CMK (cell line): Measurements from ENCODE around the gene CYBA.

ENCODE experiments used
- DNase-seq: peaks from one replicate; pipeline ENCODE4 v3.0.0-alpha.2; 2010; ENCODE audit warnings: low read depth

CYBA gene

DNA sequence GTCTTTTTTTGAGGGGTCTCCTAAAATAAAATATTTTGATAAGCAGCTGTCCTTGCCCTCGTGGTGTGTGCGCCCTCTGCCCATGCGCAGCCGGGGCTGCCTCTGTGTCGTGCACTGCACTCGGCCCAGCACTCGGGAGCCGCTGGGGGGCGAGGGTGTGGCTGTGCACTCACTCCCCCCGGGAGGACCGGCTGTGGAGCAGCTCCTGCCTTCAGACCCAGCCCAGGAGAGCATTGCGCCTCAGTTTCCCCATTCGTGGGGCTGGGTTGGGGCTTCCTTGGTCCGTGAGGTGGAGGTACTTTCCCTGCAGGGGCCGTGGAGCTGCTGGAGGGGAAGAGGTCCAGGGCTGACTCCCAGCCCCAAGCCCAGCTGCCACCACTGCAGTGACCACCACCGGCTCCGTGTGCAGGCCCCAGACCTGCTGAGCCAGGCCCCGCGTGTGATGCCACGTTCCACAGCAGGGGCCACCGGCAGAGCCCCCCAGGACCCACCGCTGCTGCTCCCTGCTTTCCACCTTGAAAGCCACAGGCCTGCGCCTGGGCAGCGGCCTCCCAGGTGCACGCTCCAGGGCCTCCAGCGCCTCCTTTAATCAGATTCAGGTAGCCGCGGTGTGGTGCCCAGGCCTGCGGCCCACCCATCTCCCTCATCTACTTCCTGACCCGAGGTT lies 18.8 kb downstream of the CYBA start:
- no peak for DNase-seq

DNA sequence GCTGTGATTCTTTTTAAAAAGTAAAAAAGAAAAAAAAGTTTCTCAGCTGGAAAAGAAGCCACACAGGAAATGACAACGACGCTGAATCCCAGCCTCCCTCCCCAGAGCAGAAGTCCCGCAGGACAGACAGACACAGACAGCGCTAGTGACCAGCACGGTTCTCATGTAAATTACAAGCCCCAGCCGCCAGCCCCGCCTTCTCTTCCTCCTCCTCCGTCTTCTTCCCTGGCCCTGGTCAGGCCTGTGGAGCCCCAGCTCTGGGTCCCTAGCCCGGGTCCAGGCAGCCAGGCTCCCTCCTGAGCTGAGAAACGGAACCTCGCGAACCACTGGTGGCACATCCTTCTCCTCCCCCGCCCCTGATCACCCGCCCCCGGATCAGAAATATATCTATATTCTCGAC lies 19.5 kb downstream of the CYBA start:
- no peak for DNase-seq

DNA sequence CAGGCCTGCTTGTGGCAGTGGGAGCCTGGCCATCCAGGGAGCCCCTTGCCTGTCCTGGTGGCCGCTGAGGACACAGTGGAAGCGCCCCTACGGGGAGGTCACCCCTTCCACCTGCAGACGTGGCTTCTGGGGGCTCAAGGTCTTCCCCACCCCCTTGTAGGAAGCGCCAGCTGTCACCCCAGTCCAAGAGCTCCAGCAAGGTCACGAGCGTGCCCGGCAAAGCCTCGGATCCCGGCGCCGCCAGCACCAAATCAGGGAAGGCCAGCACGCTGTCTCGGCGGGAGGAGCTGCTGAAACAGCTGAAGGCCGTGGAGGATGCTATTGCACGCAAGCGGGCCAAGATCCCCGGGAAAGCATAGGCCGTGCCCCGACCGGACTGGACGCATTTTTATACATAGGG lies 19.9 kb downstream of the CYBA start:
- no peak for DNase-seq

DNA sequence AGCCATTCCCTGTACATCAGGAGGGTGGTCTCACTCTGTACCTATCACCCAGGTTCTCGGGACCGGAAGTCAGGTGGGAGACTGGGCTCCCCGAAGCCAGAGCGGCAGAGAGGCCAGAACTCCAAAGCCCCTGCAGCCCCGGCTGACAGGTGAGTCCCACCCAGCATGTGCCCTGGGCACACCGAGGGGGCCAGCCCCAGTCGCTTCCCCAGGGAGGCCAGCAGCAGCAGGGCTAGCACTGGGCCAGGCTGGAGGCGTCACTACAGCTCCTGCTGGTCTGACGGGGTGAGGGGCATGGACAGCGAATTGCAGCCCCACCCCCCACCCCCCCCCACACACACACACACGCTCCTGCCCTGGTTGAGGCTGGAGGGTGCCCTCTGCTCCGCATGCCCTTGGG lies 20.4 kb downstream of the CYBA start:
- no peak for DNase-seq

DNA sequence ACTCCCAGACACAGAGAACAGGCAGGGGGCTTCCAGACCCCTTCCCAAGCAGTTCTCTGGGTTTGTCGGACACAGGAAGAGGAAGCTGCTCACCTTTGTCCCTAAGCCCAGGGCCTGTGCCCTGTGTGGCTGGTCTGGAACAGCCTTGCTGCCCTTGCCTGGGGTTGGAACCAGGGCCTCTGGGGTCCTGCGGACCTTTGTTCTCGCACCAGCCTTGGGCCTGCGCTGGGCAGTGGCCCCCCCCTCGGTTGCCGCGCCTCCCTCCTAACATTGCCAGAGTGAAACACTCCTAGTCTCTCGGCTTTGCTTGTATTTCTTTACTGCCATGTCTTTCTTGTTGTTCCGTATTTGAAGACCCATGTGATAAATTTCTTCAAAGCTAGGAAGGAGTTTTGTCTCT lies 21.0 kb downstream of the CYBA start:
- no peak for DNase-seq

DNA sequence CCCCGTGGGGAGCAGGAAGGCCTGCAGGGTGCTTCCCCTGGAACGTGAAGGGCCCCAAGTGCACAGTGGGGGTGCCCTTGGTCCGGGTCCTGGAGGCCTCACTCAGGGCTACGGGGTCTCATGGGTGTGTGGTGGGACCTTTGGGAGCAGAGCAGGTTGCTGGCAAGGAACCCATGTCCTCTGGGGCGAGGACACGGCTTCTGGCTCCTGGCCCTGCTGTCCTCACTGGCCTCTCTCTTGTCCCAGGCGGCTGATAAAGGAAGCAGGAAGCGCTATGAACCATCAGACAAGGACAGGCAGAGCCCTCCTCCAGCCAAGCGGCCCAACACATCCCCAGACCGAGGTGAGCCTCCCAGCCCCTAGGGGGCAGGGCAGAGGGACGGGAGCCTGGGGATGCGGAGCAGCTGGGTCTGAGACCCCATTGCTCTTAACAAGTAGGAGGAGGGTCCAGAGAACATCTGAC lies 22.3 kb downstream of the CYBA start:
- DNase-seq: peak; percentile 78

DNA sequence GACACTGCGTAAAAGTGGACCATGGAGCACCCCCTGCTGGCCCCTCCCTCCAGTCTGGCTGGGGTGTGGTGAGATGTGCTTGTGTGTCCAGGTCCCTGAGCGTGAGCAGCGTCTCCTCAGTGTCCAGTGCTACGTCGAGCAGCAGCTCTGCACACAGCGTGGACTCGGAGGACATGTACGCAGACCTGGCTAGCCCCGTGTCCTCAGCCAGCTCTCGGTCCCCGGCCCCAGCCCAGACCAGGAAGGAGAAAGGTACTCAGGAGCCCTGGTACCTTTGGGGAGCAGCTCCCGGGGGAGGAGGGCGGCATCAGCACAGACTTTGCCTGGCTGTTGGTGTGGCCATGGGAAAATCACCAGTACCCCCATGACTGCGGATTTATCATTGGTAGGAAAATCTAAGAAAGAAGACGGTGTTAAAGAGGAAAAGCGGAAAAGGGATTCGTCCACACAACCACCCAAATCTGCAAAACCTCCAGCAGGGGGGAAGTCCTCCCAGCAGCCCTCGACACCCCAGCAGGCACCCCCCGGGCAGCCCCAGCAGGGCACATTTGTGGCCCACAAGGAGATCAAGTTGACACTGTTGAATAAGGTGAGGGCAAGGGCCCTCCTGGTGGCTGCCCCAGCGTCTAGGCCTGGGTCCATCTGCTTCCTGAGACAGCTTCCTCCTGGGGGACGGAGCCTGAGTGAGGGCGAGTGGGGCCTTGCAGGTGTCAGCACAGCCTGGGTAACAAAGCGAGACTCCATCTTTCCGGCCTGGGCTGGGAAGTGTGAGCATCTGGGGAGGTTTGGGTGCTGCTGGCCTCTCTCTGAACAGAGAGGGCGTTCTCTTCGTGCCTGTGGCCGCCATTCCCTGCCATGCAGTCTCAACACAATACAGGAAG lies 23.1 kb downstream of the CYBA start:
- no peak for DNase-seq

DNA sequence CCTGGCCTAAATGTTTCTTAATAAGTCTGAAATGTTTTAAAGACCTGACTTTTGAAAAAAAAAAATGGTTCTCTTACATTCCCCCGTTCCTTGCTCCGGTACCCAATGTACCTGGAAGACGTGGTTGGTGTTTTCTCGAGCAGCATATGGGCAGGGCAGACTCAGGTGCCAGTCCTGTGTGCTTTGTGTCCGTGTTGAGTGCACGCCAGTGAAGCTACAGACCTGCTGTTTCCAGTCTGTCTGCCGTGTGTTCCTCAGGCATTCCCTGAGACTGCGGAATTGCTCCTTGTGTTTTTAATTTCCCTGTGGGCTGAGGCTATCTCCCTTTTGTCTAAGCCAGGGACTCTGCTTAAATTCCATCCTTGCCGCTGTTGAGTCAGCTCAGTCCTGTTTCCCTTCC lies 24.2 kb downstream of the CYBA start:
- no peak for DNase-seq

DNA sequence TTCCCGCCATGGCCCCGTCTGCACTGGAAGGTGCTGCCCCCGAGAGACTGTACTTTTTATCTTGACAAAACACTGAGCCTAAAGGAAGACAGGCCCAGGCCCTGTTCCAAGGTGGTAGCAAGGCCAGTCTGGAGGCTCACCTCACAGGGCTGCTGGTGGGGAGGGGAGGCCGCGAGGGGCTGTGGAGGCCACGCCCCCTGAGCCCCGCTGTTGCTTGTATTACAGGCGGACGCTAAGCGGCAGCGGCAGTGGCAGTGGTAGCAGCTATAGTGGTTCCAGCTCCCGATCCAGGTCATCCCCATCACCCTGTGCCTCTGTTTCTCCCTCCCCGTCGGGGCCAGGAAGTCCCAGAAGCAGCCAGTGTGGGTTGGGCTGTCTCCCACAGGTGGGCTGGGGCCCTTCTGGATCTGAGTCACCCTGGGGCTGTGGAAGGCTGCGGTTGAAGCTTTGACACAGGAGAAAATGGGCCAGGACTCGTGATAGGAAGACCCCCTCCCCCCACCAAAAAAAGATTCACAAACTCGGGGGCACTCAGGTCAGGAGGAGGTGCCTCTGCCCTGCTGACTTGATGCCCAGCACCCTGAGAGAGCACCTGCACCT lies 25.8 kb downstream of the CYBA start:
- DNase-seq: no peak

DNA sequence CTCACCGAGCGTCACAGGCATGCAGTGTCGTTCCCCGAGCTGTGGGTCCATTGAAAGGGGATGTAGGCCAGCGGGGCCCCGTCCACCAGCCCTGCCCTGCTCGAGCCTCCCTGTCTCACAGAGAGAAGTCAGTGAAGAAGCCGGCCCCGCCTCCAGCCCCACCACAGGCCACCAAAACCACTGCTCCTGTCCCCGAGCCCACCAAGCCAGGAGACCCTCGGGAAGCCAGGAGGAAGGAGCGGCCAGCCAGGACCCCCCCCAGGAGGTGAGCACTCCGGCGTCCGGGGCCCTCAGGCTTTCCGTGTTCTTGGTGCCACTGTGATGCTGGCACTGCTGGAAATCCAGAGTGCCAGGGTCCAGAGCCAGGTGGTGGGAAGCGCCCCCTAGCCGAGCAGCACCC lies 26.4 kb downstream of the CYBA start:
- no peak for DNase-seq

DNA sequence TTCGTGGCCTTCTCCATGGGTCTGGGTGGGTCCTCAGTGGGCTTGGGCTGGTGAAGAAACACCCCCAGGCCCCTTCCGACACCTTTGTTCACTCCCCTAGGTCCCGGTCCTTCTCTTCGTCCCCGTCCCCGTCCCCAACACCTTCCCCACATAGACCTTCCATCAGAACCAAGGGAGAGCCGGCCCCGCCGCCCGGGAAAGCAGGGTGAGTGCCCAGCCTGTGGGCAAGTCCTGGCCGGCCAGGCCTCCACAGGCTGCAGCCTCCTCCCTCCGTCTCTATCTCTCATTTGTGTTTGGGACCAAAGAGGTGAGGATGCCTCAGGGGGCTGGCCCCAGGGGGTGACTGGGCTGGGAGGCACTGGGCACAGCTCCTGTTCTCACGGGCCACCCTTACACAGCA lies 27.0 kb downstream of the CYBA start:
- DNase-seq: no peak

DNA sequence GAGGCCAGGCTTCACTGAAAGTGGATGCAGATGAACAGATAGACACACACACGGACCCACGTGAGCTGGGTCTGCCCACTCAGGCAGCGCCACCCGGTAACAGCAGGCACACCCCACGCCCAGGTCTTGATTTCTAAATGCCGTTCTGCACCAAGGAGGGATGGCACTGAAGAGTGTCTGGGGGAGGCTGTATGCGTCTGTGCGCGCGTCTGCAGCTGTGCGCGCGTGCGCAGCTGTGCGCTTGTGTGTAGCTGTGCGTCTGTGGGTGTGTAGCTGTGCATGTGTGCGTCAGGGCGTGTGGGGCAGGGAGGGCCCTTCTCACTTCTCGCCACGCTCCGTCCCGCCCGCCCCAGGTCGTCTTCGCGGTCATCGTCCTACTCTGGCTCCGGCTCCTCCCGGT lies 28.0 kb downstream of the CYBA start:
- no peak for DNase-seq

DNA sequence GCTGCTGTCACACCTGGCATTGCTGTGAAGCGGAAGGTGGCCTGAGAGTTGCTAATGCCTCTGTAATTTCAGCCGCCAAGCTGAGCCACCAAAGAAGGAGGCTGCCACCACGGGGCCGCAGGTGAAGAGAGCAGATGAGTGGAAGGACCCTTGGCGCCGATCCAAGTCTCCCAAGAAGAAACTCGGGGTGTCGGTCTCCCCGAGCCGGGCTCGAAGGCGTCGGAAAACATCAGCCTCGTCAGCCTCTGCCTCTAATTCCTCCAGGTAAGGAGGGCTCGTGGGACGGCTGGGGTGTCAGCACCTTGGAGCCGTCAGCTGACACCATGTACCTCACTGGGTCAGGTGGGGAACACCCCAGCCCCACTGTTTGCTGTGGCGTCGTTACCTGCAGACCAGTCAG lies 28.7 kb downstream of the CYBA start:
- no peak for DNase-seq

DNA sequence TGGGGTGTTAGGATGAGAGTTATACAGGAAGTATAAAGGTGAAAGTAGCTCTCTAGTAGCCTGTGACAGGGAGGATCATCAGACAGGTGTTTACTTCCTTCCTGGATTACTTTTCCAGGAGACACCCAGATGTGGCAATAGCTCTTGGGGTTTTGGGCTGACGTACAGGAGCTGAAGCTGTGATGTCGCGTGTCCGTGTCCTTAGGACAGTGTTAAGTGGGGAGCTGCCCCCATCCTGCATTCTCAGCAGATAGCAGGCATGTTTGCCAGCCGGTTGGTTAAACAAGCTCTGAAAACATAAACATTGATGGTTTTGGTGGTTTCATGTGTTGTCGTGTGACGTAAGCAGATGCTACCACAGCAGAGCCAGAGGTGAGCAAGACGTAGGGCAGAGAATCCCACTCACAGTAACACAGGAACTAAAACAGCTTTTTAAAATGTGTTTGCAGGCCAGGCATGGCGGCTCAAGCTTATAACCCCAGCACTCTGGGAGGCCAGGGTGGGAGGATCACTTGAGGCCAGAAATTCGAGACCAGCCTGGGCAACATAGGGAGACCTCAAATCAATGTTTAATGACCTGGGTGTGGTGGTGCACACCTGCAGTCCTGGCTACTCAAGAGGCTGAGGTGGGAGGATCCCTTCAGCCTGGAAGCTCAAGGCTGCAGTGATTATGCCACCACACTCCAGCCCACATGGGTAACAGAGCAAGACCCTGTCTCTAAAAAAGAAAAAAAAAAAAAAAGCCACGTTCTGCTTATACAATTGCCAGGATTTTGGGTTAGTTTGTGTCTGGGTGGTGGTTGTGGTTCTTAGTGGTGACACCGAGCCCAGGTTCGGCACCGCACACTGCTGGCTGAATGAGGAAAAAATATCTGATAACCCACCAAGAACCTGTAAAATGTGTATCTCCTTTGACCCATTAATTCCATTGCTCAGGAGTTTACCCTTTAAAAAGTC lies 30.7 kb downstream of the CYBA start:
- no peak for DNase-seq

DNA sequence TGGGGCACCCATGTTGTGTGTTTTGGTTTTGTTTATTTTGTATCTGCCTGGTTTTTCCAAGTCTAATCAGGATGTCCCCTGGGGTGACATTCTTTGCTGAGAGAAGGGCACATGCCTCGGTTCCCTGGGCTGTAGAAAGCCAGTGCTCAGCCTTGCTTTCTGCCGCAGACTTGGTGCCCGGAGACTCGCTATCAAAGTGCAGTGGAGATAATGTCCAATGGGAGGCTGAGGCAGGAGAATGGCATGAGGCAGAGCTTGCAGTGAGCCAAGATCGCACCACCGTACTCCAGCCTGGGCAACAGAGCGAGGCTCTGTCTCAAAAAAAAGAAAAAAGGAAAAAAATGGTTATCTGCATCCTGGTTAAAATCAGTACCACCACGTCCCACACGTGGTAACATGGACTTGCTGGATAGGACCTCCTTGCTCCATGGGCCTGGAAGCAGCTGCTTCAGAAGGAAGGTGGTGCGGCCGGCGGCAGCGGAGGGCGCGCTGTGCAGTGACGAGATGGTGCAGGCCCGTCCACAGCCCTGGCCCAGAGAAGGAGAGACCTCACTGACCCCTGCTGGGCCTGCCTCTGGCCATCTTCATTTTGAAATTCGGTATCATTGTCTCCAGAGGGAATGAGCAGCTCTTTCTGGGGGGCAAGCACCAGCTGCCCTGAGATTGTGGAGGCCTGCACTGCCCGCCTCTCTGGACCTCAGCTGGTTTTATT lies 31.7 kb downstream of the CYBA start:
- no peak for DNase-seq

DNA sequence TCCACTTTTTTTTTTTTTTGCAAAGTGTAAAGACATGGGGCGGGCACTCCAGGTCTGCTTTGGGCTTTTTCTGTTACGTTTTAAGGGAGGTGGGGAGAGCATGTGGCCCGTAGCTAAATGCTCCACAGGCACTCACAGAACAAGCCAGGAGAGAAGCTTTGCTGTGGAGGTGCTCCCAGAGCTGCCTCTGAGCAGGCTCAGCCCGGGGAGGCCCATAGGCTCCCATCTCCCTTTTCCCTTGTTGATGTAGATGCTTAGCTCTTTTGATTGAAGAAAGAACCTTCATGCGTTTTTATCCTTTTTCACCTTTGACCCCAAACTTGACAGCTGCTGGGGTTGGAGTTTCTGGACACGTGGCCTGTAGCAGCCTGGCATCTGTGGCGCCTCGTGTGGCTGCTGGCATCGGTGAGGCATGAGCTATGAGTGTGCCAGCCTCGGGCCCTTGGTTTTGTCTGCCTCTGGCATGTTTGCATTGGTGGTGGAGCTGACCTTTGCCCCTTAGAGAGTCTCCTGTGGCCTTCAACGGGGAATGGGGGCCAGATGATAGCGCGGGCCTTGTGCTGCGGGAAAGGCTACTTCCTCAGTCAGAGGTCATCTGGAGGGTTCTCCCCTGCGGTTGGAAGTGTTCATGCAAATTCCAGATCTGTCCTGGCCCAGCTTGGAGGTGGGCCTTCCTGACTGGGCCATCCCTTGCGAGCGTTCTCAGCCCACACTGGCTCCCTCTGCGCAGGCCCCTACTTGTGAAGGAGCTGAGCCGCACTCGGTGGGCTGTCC lies 32.5 kb downstream of the CYBA start:
- no peak for DNase-seq

DNA sequence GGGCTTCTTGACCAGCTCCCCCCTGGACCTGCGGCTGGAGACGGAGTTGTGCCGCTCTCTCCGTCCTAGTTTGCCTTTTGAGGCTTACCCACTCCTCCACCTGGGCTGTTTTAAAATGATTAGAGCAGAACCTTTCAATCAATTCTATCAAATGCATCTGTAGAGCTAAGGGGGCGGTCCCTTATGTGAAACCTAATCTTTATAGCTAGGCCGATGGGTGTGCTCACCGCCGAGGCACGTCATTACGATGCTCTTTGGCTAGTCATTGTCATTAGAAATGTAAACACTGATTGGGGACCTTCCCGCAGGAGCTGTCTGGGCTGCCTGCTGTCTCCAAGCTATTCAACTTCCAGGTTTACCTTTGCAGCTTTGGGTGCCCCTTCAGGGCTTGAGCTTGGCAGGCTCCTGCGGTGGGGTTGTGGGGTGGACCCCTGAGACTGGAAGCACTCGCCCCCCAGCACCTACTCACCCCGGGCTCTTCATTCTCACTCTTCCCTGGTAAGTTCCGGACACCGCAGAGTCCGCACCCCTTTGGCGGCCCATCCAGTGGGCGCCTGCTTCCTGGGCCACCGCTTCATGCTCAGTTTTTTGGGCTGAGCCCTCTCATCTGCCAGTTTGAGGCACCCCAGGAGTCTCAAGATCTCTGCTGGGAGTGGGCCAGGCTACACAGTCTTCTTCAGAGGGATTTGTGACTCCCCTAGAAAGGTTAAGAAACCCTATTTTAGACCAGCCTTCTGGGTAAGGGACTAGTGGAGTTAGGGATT lies 33.4 kb downstream of the CYBA start:
- DNase-seq: no peak

DNA sequence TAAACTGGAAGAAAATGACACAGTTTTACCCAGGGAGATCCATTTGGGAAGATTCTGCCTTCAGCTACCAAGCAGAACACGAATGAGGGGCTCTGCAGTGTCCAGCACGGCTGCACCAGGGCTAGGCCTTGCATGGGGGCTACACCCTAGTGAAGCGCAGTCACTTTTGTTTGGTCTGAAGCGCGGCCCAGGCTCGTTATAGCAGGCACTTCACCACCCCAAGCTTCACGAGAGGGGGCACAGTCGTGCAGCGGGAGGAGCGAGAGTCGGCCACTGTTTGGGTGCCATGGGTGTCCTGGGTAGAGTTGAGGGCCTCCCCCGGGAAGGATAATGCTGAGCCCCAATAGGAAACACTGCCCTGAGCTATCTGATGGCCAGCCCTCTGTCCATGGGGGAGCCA lies 34.1 kb downstream of the CYBA start:
- no peak for DNase-seq

DNA sequence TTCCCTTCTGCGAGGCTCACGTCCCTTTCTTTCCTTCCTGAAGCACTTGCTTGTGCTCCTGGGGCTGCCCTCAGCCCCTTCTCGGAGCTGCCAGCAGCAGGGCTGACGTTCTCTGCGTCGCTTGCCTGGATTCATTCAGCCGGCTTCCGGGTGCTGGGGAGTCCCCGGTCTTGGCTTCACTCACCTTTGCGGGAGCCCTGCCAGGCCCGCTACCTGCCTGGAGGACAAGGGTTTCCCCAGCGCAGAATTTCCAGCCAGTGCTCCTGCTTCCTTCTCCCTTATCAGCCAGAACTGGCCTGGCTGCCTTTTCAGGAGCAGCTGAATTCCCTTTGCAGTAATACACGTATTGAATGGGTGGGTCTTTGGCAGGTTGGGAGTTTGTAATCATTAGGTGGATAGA lies 34.5 kb downstream of the CYBA start:
- DNase-seq: no peak
